HG03103 (cell line): ENCODE results near the gene FRAT2.
"Not testable (repeated sequence)": the region's sequence is repeated elsewhere in the genome, so short reads cannot be mapped to it uniquely, and the experiment has no call there.

Experiments
- ATAC-seq: cut with Tn5 transposase; IDR thresholded peaks from one replicate; pipeline ENCODE4 v1.9.1; 2021; ENCODE audit warnings: low read depth; ENCODE audit not compliant: unreplicated experiment

The FRAT2 gene

DNA sequence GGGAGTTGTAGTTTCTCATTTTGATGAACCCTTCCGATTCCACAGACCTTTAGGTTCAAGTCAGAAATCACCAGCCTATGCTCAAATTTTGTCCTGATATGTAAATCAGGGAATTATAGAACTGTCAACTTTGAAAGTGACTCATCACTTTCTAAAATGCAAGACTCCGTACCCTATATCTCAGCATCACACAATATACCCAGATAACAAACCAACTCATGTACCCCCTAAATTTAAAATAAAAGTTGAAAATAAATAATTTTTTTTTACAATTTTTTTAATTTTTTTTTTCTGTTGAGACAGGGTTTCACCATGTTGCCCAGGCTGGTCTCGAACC is 41.7 kb downstream of the FRAT2 start:
- ATAC-seq: no peak

DNA sequence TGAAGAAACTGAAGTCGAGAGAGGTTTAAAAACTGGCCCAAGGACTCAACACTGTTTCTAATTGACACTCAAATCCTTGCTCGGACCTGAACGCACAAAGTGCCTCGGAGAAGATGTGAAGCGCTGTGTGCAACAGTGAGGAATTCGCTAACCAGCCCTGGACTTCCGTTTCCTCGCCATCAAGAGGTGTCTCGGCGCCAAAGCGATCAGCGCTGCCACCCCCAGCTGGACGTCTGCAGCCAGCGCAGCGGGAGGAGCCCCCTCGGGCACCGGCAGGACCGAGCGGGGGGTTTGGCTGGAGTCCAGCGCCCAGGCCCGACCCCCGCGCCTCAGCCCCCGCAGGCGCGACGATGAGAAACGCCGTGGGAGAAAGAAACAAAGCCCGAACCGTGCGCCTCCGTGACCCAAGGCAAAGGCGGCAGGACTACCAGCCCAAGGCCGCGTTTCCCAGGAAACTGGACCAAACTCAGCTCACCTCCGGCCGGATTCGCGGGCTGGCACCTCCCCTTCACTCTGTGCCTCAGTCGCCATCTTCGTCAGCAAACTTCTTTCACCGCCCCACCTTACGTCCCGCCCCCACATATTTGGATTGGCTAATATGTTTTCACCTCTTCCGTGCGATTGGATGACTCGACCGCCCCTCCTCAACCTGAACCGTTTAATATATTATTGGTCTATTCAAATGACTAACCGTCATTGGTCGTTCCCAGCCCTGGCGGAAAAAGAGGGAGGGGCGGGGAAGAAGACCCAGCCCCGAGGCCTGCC is 42.2 kb downstream of the FRAT2 start, which contains the start of gene ARHGAP19:
Gene ARHGAP19 (minus strand): TSS at position 541 of the 765 bp plus-strand sequence. CDS start 10 bp downstream, at position 531.
- ATAC-seq: peak; percentile 98

DNA sequence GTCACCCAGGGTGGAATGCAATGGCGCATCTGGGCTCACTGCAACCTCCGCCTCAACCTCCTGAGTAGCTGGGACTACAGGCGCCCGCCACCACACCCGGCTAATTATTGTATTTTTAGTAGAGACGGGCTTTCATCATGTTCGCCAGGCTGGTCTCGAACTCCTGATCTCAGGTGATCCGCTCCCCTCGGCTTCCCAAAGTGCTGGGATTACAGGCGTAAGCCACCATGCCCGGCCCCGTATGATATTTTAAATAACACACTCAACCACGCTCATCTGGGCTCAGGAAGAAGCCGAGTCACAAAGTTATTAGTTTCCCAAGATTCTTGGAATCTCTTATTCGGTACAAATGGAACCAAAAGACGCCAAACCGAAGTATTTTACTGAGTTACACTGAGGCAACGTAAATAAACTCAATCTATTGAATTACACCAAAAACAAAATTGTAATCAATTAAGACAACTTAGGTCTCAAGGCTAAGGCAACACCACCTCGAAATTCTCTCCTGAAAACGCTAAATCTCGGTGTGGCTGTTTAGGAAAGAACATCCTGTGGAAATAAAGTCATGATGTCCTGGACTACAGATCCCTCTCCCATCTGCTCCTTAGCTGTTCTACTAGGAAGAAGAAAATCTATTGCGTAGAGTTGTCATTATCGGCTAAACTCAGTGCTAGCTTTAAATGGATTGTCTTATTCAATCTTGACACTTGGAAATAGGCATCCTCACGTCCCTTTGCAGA is 43.0 kb downstream of the FRAT2 start:
- ATAC-seq: no peak

DNA sequence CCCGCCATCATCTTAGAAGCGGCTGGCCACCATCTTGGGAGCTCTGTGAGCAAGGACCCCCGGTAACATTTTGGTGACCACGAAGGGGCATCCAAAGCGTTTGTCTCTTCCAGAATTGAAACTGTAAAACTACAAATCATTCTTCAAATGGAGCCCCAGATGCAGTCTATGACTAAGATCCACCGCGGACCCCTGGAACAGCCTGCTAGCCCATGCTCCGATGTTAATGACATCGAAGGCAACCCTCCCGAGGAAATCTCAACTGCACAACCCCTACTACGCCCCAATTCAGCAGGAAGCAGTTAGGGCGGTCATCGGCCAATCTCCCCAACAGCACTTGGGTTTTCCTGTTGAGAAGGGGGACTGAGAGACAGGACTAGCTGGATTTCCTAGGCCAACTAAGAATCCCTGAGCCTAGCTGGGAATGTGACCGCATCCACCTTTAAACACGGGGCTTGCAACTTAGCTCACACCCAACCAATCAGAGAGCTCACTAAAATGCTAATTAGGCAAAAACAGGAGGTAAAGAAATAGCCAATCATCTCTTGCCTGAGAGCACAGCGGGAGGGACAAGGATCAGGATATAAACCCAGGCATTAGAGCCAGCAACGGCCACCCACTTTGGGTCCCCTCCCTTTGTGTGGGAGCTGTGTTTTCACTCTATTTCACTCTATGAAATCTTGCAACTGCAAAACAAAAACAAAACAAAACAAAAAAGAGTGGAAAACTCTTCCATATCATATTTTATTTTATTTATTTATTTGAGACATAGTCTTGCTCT is 43.8 kb downstream of the FRAT2 start:
- not testable (repeated sequence) for ATAC-seq

DNA sequence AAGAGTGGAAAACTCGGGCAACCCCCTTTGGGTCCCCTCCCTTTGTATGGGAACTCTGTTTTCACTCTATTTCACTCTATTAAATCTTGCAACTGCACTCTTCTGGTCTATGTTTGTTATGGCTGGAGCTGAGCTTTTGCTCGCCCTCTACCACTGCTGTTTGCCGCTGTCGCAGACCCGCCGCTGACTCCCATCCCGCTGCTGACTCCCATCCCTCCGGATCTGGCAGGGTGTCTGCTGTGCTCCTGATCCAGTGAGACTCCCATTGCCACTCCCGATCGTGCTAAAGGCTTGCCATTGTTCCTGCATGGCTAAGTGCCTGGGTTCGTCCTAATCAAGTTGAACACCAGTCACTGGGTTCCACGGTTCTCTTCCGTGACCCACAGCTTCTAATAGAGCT is 44.5 kb downstream of the FRAT2 start:
- not testable (repeated sequence) for ATAC-seq
